ENCODE measurements around the gene NR6A1. TPM values are rescaled to one million over a fixed set of nuclear protein-coding genes. Genes with fewer than 3 reads are reported as not detected.

NR6A1 gene
- polyA plus RNA-seq, 4 donors, result 0.30 to 1.4 (median 1.0) TPM

- no peak for DNase-seq (ENCODE audit: low read depth in 4 of 4, low spot score in 3 of 4)
Observed at GRCh38 chr9:124510650-124511425, 260.3 kb downstream of the NR6A1 start.

- no peak for DNase-seq (ENCODE audit: low read depth in 4 of 4, low spot score in 3 of 4)
Observed at GRCh38 chr9:124507880-124508423, 263.2 kb downstream of the NR6A1 start.

GRCh38 chr9:124506931-124507879 is 263.9 kb downstream of the NR6A1 start, which contains the start of gene NR5A1:
NR5A1 (minus strand) TSS chr9:124507399; CDS start chr9:124503395, 4,004 bp downstream.
- no peak for DNase-seq (ENCODE audit: low read depth in 4 of 4, low spot score in 3 of 4)

GRCh38 chr9:124506433-124506832 is 264.7 kb downstream of the NR6A1 start:
- DNase-seq (ENCODE audit: low read depth in 4 of 4, low spot score in 3 of 4), result no peak

- DNase-seq (ENCODE audit: low read depth in 4 of 4, low spot score in 3 of 4), result no peak
Observed at GRCh38 chr9:124505901-124506346, 265.2 kb downstream of the NR6A1 start.

- DNase-seq (ENCODE audit: low read depth in 4 of 4, low spot score in 3 of 4), result no peak
Observed at GRCh38 chr9:124505006-124505900, 265.9 kb downstream of the NR6A1 start.

GRCh38 chr9:124504530-124505005 is 266.5 kb downstream of the NR6A1 start:
- DNase-seq (ENCODE audit: low read depth in 4 of 4, low spot score in 3 of 4), result no peak

GRCh38 chr9:124503713-124504529 is 267.2 kb downstream of the NR6A1 start:
- no peak for DNase-seq (ENCODE audit: low read depth in 4 of 4, low spot score in 3 of 4)

- no peak for DNase-seq (ENCODE audit: low read depth in 4 of 4, low spot score in 3 of 4)
Observed at GRCh38 chr9:124502711-124503702, 268.1 kb downstream of the NR6A1 start.

GRCh38 chr9:124501771-124502320 is 269.3 kb downstream of the NR6A1 start:
- DNase-seq (ENCODE audit: low read depth in 4 of 4, low spot score in 3 of 4), result no peak

- no peak for DNase-seq (ENCODE audit: low read depth in 4 of 4, low spot score in 3 of 4)
Observed at GRCh38 chr9:124500796-124501611, 270.1 kb downstream of the NR6A1 start.

GRCh38 chr9:124500028-124500795 is 270.9 kb downstream of the NR6A1 start:
- no peak for DNase-seq (ENCODE audit: low read depth in 4 of 4, low spot score in 3 of 4)

GRCh38 chr9:124499216-124499615 is 271.9 kb downstream of the NR6A1 start:
- no peak for DNase-seq (ENCODE audit: low read depth in 4 of 4, low spot score in 3 of 4)

GRCh38 chr9:124498499-124499146 is 272.5 kb downstream of the NR6A1 start:
- DNase-seq (ENCODE audit: low read depth in 4 of 4, low spot score in 3 of 4), result no peak

GRCh38 chr9:124498040-124498439 is 273.1 kb downstream of the NR6A1 start:
- DNase-seq (ENCODE audit: low read depth in 4 of 4, low spot score in 3 of 4), result no peak

Data from left renal pelvis (tissue), 4 donors.